ENCODE data around the gene KY. TPM values are rescaled to one million over a fixed set of nuclear protein-coding genes. Genes with fewer than 3 reads are reported as not detected.
A peak's percentile ranks its signal among the peaks of the same experiment; 100 is the strongest.

The KY gene
- total RNA-seq, 4 donors from 2014 or later: 0.33 to 1.9 (median 0.81) TPM

GRCh38 chr3:134608023-134608770 lies 42.6 kb downstream of the KY start:
- no peak overlapping the region for H3K4me3 ChIP-seq
- peaks cover 0 to 15% (median 2%) of the 10 kb centered on the region in 4 donors for H3K36me3 ChIP-seq
- 96% methylated on average over 5 of the region's 6 CpGs for WGBS
- H3K4me1 ChIP-seq: peaks cover 0 to 9% (median 5%) of the 10 kb centered on the region in 4 donors
- no peaks in the 10 kb centered on the region for H3K9me3 ChIP-seq
- H3K27ac ChIP-seq (replicated peaks in 1 of 4): no peak overlapping the region
- TF ChIP-seq POLR2AphosphoS5 (IDR thresholded peaks at IDR 0.05) (no peak), POLR2A (IDR thresholded peaks at IDR 0.05; ENCODE audit: low read depth) (no peak), EP300 (IDR thresholded peaks at IDR 0.05) (no peak)
- TF ChIP-seq, protein P1, sequence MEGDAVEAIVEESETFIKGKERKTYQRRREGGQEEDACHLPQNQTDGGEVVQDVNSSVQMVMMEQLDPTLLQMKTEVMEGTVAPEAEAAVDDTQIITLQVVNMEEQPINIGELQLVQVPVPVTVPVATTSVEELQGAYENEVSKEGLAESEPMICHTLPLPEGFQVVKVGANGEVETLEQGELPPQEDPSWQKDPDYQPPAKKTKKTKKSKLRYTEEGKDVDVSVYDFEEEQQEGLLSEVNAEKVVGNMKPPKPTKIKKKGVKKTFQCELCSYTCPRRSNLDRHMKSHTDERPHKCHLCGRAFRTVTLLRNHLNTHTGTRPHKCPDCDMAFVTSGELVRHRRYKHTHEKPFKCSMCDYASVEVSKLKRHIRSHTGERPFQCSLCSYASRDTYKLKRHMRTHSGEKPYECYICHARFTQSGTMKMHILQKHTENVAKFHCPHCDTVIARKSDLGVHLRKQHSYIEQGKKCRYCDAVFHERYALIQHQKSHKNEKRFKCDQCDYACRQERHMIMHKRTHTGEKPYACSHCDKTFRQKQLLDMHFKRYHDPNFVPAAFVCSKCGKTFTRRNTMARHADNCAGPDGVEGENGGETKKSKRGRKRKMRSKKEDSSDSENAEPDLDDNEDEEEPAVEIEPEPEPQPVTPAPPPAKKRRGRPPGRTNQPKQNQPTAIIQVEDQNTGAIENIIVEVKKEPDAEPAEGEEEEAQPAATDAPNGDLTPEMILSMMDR (IDR thresholded peaks at IDR 0.05): no peak
- peak; percentile 80 for DNase-seq (ENCODE audit: extremely low spot score)
- no peaks in the 10 kb centered on the region for H3K27me3 ChIP-seq
- intact Hi-C loops (cut with DNase I): no loop called here

GRCh38 chr3:134607054-134608022 lies 43.5 kb downstream of the KY start:
- peak; percentile 91 for DNase-seq (ENCODE audit: extremely low spot score)
- peaks cover 0 to 9% (median 2%) of the 10 kb centered on the region in 4 donors for H3K36me3 ChIP-seq
- no peak overlapping the region for H3K27ac ChIP-seq (replicated peaks in 1 of 4)
- peaks cover 0 to 9% (median 5%) of the 10 kb centered on the region in 4 donors for H3K4me1 ChIP-seq
- no peak overlapping the region for H3K4me3 ChIP-seq
- 79% methylated on average over 9 of the region's 13 CpGs for WGBS
- H3K9me3 ChIP-seq: no peaks in the 10 kb centered on the region
- no peaks in the 10 kb centered on the region for H3K27me3 ChIP-seq
- intact Hi-C loops (cut with DNase I): no loop called here
- TF ChIP-seq POLR2AphosphoS5 (IDR thresholded peaks at IDR 0.05): no peak
- TF ChIP-seq EP300 (IDR thresholded peaks at IDR 0.05): no peak
- TF ChIP-seq, protein P1 (IDR thresholded peaks at IDR 0.05): no peak
- no peak for TF ChIP-seq POLR2A (IDR thresholded peaks at IDR 0.05; ENCODE audit: low read depth)

DNA sequence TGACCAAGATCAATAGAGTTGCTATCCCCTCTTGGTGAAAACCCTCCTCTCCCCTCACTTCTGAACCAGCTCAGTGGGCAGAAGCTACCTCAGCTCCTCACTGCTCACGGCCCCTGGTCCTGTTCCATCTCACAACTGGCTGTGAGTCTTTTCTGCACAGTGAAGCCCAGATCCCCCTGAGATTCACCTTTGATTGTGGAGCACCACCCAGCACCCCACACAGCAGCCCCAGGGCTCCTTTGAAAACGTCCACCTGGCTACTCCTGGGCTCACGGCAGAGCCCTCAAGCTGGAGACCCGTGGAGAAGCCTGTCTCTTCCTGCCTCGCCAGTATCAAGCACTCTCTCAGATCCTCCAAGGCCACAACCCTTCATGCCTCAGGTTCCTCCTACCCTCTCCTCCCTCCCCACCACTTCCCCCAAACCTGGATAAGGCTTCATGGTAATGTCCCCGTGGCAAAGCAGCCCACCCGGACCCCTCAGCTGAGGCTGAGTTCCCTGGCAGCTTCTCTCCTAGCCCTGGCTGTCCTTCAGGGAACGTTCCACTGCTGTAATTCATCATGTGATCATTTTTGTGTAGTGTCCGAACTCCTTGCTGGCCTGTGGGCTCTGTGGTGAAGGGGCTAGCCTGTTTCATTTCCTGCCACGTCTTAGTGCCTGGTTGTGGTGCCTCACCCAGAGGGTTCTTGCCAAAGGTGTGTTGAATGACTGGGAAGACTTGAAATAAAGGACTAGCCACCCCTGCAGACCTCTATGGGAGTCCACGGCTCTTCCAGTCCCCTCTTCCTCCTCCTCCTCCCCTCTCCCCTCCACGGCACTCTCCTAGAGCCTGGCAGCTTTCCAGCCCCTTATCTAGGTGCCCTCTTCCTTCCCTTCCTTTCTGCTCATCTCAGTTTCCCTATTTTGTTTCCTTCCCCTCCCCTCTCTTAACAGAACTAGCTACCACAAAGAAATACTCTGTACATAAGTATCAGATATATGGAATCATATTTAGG lies 44.5 kb downstream of the KY start:
- no peak for DNase-seq (ENCODE audit: extremely low spot score)
- H3K4me1 ChIP-seq: peaks cover 0 to 9% (median 5%) of the 10 kb centered on the region in 4 donors
- H3K27me3 ChIP-seq: no peaks in the 10 kb centered on the region
- no peak overlapping the region for H3K4me3 ChIP-seq
- no peak overlapping the region for H3K27ac ChIP-seq (replicated peaks in 1 of 4)
- WGBS: 55% methylated on average over 12 of the region's 12 CpGs
- intact Hi-C loops (cut with DNase I): no loop called here
- peaks cover 0 to 6% (median 2%) of the 10 kb centered on the region in 4 donors for H3K36me3 ChIP-seq
- H3K9me3 ChIP-seq: no peaks in the 10 kb centered on the region
- no peak for TF ChIP-seq POLR2AphosphoS5 (IDR thresholded peaks at IDR 0.05)
- no peak for TF ChIP-seq EP300 (IDR thresholded peaks at IDR 0.05)
- no peak for TF ChIP-seq POLR2A (IDR thresholded peaks at IDR 0.05; ENCODE audit: low read depth)
- TF ChIP-seq, protein P1 (IDR thresholded peaks at IDR 0.05): no peak

- no peaks in the 10 kb centered on the region for H3K9me3 ChIP-seq
- peaks cover 2 to 17% (median 9%) of the 10 kb centered on the region in 4 donors for H3K4me1 ChIP-seq
- 82% methylated on average over 6 of the region's 6 CpGs for WGBS
- intact Hi-C loops (cut with DNase I): no loop called here
- H3K36me3 ChIP-seq: peaks cover 0 to 6% (median 2%) of the 10 kb centered on the region in 4 donors
- no peak for DNase-seq (ENCODE audit: extremely low spot score)
- no peak overlapping the region for H3K4me3 ChIP-seq
- H3K27ac ChIP-seq (replicated peaks in 1 of 4): no peak overlapping the region
- no peaks in the 10 kb centered on the region for H3K27me3 ChIP-seq
- TF ChIP-seq EP300 (IDR thresholded peaks at IDR 0.05): no peak
- no peak for TF ChIP-seq POLR2A (IDR thresholded peaks at IDR 0.05; ENCODE audit: low read depth)
- TF ChIP-seq POLR2AphosphoS5 (IDR thresholded peaks at IDR 0.05): no peak
- TF ChIP-seq, protein P1 (IDR thresholded peaks at IDR 0.05): no peak
Measured at GRCh38 chr3:134605556-134605955, 45.3 kb downstream of the KY start.
